Upper lobe of left lung (tissue), 4 donors: ENCODE data around the gene PTPRO.

Source experiments
- EP300 ChIP-seq, 4 donors: sonication (generic); formaldehyde crosslinking; IDR thresholded peaks; one replicate each; pipeline ENCODE4 v1.5.1; 2017; ENCODE audit warnings: antibody characterized with exemption in 4 of 4, control low read depth in 2 of 4
- POLR2A ChIP-seq, 4 donors: fragments of 450-650 bp; IDR thresholded peaks; one replicate each; pipeline ENCODE4 v1.5.1; 2016 to 2017; ENCODE audit warnings: antibody characterized with exemption in 4 of 4, mild to moderate bottlenecking in 2 of 4
- POLR2AphosphoS5 ChIP-seq, 2 donors: sonication (generic); formaldehyde crosslinking; IDR thresholded peaks; one replicate each; pipeline ENCODE4 v1.5.1; 2017; ENCODE audit warnings: antibody characterized with exemption in 2 of 2
- TF ChIP-seq, protein P1 (sequence below), 6 experiments: fragments of 450-650 bp in 4 of 6; fragments of 200-600 bp in 2 of 6; sonication (generic) in 2 of 6; IDR thresholded peaks; one replicate each; pipeline ENCODE4 v1.5.1; 2016 to 2019; ENCODE audit warnings: antibody characterized with exemption in 6 of 6

DNA sequence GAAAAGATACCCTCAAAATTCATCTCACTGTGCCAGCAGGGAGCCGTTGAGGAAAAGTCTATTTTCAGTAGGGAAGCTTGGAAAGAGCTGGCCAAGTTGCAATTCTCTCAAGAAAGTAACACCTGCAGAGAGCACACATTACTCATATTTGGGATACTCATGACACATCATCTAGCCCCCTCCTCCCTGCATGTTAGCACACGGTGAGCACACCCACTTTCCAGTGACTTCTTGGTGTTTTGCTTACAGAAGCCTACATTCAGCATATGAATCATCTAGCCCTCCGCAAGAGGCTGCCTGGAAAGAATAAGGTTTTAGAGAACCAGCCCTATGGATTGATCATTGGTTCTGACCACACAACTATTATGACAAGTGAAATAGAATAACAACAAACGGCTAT, 124.5 kb downstream of the PTPRO start:
- no peak for TF ChIP-seq POLR2A (IDR thresholded peaks at IDR 0.05)
- TF ChIP-seq, protein P1, sequence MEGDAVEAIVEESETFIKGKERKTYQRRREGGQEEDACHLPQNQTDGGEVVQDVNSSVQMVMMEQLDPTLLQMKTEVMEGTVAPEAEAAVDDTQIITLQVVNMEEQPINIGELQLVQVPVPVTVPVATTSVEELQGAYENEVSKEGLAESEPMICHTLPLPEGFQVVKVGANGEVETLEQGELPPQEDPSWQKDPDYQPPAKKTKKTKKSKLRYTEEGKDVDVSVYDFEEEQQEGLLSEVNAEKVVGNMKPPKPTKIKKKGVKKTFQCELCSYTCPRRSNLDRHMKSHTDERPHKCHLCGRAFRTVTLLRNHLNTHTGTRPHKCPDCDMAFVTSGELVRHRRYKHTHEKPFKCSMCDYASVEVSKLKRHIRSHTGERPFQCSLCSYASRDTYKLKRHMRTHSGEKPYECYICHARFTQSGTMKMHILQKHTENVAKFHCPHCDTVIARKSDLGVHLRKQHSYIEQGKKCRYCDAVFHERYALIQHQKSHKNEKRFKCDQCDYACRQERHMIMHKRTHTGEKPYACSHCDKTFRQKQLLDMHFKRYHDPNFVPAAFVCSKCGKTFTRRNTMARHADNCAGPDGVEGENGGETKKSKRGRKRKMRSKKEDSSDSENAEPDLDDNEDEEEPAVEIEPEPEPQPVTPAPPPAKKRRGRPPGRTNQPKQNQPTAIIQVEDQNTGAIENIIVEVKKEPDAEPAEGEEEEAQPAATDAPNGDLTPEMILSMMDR (IDR thresholded peaks at IDR 0.05), result no peak
- no peak for TF ChIP-seq EP300 (IDR thresholded peaks at IDR 0.05)
- no peak for TF ChIP-seq POLR2AphosphoS5 (IDR thresholded peaks at IDR 0.05)
